NCI-H187 (cell line): ENCODE results near the gene POU2F3.

ENCODE experiments used
- DNase-seq, 2 experiments: peaks; one replicate each; lab custom pipeline; 2025; lab: John Stamatoyannopoulos, UW

The POU2F3 gene

DNA sequence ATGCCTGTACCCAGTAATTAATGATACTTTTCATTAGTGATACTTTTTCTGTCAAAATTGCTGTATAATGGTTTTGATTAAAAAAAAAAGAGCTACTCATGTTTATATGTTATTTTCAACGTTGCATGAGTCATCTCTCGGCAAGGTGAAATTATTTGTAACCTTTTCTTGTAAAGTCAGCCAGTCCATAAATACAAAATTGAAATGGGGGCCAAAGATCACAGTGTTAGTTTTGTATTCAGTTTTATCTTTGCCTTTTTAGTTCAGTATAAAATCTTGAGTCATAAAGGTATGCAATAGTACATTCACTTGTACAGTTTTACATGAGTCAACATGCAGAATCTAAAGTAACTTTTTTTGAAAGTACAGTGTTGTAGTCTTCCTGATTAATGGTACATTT, 100.6 kb downstream of the POU2F3 start:
- no peak for DNase-seq

- DNase-seq = no peak
These were observed 102.3 kb downstream of the POU2F3 start for GRCh38 chr11:120342226-120342625.

DNA sequence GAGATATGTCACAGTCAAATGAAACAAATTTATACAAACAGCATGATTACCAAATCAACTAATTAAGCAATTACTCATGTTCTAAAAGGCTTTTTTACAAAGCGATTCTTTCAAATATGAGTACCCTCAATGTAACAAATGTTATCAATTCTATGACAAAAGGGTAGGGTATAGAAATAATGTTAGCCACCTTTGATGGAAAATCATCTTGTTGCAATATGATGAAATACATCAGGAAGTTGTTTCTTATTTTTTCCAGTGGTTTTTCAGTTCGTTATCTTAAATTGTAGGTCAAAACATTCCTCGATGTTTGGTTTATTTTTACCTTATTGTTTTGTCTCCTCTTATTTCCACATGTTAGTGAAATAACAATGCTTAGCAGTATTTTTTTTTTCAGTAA, 102.7 kb downstream of the POU2F3 start:
- DNase-seq = no peak

DNA sequence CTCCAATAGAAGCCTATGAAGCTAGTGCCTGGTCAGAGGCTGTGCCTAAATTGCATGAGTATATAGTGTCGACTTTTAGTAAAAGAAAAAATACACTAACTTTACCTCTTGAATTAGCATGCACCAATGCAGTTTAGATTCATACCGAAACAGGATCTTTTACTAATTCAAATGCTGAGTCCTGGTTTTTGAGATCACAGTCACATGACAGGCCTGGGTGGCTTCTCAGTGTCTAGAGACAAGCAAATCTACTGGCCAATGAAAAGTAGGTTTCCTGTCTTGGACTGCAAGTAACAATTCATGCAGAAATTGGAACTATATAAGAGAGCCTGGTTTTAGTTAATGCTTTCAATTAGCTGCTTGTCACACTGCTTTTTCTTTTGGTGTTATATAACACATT, 103.5 kb downstream of the POU2F3 start:
- DNase-seq = no peak

DNA sequence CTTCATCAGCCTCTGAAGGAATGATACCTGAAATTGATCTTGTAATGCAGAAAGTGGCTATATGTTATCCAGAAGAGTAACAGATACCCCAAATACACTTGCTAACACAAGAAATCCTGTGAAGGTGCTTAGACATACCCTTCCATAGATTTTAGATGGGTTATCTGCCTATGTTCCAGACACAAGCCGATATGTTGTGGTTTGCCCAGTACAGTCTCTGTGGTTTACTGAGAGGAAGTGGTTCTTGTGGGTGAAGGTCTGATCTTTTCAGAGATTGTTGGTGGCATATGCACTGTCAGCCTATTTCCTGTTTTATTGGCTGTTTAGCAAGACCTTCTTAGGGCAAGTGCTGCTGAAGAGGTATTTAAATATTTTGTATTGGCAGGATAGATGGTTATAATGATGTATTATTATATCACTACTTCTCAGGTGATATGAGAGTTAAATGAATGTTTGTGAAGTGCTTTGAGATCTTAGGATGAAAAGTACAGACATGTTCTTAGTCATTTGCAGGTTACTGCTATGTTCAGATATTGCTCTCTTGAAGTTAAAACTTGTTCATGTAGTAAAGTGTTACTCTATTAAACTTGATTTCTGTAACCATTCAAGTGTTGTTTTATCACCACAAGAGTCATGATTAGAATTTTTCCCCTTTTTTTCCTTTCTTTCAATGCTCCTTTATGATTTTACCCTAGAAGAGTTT, 104.5 kb downstream of the POU2F3 start:
- no peak for DNase-seq

- no peak for DNase-seq
These were observed 106.3 kb downstream of the POU2F3 start for GRCh38 chr11:120346233-120346632.

GRCh38 chr11:120350637-120351036, 110.7 kb downstream of the POU2F3 start:
- no peak for DNase-seq

- DNase-seq = no peak
These were observed 112.5 kb downstream of the POU2F3 start for GRCh38 chr11:120352405-120352804.

DNA sequence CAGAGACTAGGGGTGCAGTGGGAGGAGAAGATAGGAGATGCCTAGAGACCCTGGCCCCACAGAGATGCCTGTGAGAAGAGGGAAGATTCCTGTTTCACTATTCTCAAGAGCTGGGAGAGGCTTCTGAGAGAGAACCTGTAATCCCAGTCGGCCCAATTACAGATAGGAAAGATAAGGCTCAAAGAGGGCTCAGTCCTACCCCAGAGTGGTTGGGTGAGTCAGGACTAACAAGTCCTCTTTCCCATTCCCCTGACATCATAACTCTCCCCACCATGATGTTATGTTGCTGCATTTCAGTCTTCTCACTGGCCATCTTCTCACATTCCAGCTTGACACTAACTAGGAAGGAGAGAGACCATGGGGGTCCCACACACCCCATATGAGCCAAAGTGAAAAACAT, 114.1 kb downstream of the POU2F3 start:
- DNase-seq = no peak

- DNase-seq = no peak
These were observed 114.8 kb downstream of the POU2F3 start for GRCh38 chr11:120354779-120355178.

- no peak for DNase-seq
These were observed 117.7 kb downstream of the POU2F3 start for GRCh38 chr11:120357620-120358019.

DNA sequence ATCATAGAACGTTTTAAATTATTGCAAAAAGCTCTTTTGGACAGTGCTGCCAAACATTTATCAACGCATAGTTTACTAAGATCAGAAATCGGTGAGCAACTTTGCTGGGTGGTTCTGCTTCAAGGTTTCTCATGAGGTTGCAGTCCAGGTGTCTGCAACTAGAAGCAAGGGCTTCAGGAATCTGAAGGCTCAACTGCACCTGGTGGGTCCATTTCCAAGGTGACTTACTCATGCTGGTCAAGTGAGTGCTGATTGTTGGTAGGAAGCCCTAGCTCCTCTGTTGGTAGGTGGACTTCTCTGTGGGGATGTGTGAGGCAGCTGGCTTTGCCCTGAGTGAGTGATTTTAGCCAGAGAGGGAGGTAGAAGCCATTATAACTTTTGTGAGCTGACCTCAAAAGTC, 118.8 kb downstream of the POU2F3 start:
- DNase-seq = no peak

DNA sequence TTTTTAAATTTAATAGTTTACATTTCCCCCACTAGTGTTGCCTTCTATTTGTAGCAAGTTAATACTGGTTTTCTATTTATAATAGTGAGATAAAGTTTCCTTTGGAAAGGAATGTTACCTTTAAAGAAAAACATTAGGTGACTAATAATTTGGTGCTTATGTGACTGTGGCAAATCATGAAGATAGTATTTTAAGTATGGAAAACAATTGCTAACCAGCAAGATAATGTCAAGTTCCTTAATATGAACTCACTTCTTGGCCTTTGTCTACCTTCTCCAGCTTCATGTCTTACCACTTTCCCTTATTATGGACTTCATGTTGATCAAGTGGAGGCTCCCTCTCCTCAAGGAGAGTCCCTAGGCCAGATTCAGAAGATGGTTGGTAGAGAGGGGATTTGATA, 123.5 kb downstream of the POU2F3 start:
- no peak for DNase-seq

DNA sequence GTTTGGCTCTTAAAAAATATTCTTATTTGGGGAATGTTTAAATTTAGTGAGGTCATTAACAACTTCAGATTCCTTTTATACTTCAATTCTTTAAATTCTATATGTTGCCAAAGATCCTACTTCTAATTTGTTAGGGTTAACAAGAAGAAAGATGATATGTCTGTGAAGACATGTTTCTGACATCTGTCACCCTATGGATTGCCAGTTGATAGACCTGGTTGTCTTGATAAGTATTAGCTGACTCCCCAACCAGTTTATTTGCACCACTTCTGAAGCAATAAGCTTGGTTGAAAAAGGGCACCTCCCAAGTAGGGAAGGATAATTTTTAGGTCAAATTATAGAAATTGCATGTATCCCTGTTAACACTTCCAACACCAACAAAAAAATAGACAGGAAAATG, 125.6 kb downstream of the POU2F3 start:
- DNase-seq = no peak
